ENCODE measurements around the gene FKBP1A.

GRCh38 chr20:1331101-1331500, 61.8 kb downstream of the FKBP1A start:
- no peak for TF ChIP-seq CTCF (IDR thresholded peaks at IDR 0.05; ENCODE audit: borderline replicate concordance, extremely low read depth, low read length, poor library complexity, severe bottlenecking)
- no peak for TF ChIP-seq EZH2 (IDR thresholded peaks at IDR 0.05; ENCODE audit: borderline replicate concordance, low read depth, low read length, severe bottlenecking)

Measured in DND-41 (cell line).